ENCODE measurements around the gene LDB3. TPM values are rescaled to one million over a fixed set of nuclear protein-coding genes. Genes with fewer than 3 reads are reported as not detected.

The LDB3 gene
- total and polyA plus RNA-seq, 2 of the 8 experiments (the other 6 are each of a cell fraction or from before 2014, with no cell fraction given): 0.20 to 0.43 TPM

DNA sequence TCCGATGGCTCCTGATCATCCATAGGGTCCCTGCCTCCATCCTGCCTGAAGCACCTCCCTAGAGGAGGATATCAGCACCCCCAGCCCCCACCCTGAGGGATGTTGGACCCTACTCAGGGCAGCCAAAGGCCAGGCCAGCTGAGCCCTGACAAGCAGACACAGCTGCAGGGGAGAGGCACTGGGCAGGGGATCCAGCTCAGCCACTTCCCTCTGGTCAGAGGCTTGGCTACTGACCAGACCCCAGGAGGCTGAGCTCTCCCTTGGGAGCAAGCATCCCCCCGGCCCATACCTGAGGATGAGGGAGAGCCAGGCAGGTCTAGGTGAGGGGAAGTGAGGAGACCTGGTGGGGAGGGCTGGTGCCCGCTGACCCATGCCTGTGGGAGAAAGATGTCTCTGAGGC is 6.6 kb downstream of the LDB3 start (continued):
- TF ChIP-seq GABPA (IDR thresholded peaks at IDR 0.05; ENCODE audit: borderline replicate concordance, insufficient read depth, low read length): no peak

Data from H1 (cell line).